Kidney epithelial cell (primary cell): ENCODE results near the gene VAV2. TPM values are rescaled to one million over a fixed set of nuclear protein-coding genes. Genes with fewer than 3 reads are reported as not detected.
A peak's percentile ranks its signal among the peaks of the same experiment; 100 is the strongest.

Experiments used
- DNase-seq: peaks from one replicate; pipeline ENCODE4 v3.0.0-alpha.2; 2010; ENCODE audit warnings: low read depth
- H3K27me3 ChIP-seq: 2 replicates; pipeline ENCODE4 v1.6.0; 2011; ENCODE audit warnings: low read length; ENCODE audit not compliant: control insufficient read depth, insufficient read depth
- H3K36me3 ChIP-seq: 2 replicates; pipeline ENCODE4 v1.5.1; 2011; ENCODE audit warnings: low read length; ENCODE audit not compliant: control insufficient read depth, insufficient read depth
- H3K4me3 ChIP-seq: 2 replicates; pipeline ENCODE4 v1.5.1; 2011; ENCODE audit warnings: low read depth, mild to moderate bottlenecking, control low read depth, low read length
- total RNA-seq: library from RNA; depleted of rRNA; stranded (reverse); fragments of >200 nt; gene quantifications from 2 replicates; pipeline ENCODE4 v1.2.3, GENCODE V29; 2015
- TF ChIP-seq, protein P1 (sequence below): IDR thresholded peaks from 2 replicates; pipeline ENCODE4 v1.5.1; 2011; ENCODE audit warnings: mild to moderate bottlenecking, moderate library complexity, low read length, control low read depth, inconsistent platforms; ENCODE audit not compliant: insufficient read depth, poor library complexity, severe bottlenecking

The VAV2 gene
- total RNA-seq, 1 donor from 2014 or later: 37.8 TPM

DNA sequence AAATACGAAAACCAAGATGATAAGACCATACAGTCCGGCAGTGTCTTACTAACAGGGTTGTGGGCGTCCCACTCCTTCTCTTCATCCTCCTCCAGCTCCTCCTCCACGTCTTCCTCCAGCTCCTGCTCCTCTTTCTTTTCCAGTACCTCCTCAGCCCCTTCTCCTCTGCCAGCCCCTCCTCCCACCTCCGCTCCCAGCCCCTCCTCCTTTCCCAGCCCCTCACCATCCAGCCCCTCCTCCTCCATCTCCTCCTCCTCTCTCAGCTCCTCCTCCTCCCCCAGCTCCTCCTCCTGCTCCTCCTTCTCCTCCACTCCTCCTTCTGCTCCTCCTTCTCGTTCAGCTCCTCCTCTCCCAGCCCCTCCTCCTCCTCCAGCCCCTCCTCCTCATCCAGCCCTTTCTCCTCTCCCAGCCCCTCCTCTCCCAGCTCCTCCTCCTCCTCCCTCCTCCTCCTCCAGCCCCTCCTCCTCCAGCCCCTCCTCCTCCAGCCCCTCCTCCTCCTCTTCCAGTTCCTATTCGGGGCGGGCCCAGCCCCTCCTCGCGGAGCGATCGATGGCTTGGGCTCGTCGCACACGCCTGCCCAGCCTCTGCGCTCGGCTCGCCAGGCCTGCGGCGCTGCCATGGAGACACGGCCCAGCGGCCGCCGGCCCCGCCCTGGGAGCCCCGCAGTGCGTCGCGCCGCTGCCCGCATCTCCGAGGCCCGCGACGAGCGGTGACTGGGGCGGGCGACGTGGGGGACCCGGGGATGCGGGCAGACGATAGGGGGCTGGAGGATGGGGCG lies 32.9 kb upstream of the VAV2 start, which contains the start of gene BRD3OS:
Gene BRD3OS, plus strand, starts transcription at position 654 of the 778 bp plus-strand sequence. CDS start 1,267 bp downstream, outside the sequence.
- peak; percentile 79 for DNase-seq
- no peaks in the 10 kb centered on the region for H3K36me3 ChIP-seq

DNA sequence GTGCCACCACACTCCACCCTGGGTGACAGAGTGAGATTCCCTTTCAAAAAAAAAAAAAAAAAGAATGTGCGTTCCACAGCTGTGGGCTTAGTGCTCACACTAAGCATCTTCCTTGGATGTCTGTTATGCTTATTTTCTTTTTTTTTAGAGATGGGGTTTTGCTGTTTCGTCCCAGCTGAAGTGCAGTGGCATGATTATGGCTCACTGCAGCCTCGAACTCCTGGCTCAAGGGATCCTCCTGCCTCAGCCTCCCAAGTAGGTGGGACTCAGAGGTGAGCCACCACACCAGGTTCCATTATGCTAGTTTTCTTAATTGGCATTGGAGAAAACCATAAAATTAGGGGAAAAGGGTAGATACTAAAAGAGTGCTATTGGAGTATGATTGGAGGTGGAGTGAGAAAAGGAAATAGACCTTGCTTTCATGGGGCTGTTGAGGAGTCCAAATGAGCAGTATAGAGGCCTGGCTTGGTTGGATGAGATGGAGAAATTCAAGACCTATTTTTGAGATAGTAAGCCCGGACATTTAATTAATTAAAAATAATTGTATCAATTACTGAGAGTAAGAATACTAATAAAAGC lies 32.2 kb upstream of the VAV2 start:
- TF ChIP-seq, protein P1, sequence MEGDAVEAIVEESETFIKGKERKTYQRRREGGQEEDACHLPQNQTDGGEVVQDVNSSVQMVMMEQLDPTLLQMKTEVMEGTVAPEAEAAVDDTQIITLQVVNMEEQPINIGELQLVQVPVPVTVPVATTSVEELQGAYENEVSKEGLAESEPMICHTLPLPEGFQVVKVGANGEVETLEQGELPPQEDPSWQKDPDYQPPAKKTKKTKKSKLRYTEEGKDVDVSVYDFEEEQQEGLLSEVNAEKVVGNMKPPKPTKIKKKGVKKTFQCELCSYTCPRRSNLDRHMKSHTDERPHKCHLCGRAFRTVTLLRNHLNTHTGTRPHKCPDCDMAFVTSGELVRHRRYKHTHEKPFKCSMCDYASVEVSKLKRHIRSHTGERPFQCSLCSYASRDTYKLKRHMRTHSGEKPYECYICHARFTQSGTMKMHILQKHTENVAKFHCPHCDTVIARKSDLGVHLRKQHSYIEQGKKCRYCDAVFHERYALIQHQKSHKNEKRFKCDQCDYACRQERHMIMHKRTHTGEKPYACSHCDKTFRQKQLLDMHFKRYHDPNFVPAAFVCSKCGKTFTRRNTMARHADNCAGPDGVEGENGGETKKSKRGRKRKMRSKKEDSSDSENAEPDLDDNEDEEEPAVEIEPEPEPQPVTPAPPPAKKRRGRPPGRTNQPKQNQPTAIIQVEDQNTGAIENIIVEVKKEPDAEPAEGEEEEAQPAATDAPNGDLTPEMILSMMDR: no peak
- H3K36me3 ChIP-seq: no peaks in the 10 kb centered on the region
- H3K4me3 ChIP-seq: peak overlapping the region; percentile 10
- no peaks in the 10 kb centered on the region for H3K27me3 ChIP-seq
- DNase-seq: no peak

More for the DNA sequence above, 32.9 kb upstream of the VAV2 start, which contains the start of gene BRD3OS:
- H3K27me3 ChIP-seq: no peaks in the 10 kb centered on the region
- peak within 1 kb of the TSS; percentile 88 for H3K4me3 ChIP-seq
- TF ChIP-seq, protein P1: no peak

DNA sequence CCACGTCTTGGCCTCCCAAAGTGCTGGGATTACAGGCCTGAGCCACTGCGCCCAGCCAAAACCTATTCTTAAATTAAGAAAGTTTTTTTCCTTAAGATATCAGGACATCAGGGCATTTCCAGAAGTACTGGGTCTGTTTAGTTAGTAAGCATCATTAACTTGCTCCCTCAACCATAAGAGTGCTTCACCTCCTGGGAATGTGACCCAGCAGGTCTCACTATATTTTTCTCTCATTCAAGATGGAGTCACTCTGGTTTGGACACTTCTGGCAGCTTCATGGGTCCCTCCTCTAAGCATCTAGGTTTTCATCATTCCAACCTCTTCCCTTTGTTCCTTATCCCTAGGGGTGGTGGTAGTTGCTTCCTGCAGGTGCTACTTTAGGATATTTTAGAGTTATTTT lies 22.8 kb upstream of the VAV2 start:
- TF ChIP-seq, protein P1: no peak
- no peak overlapping the region for H3K4me3 ChIP-seq
- no peaks in the 10 kb centered on the region for H3K36me3 ChIP-seq
- no peaks in the 10 kb centered on the region for H3K27me3 ChIP-seq
- DNase-seq: no peak

DNA sequence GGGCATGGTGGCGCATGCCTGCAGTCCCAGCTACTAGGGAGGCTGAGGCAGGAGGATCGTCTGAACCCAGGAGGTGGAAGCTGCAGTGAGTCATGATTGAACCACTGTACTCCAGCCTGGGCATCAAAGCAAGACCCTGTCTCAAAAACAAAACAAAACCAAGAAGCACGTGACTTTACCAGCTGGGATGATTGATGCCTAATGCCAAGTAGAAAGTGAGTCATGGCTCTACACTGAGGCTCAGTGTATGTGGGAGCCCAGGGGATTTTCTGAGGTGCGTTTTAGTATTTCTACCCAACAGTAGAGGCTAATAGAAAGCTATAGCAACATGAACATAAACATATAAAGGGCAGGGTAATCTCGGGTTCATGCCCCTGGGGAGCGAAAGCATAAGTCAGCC lies 19.3 kb upstream of the VAV2 start:
- TF ChIP-seq, protein P1: no peak
- no peak overlapping the region for H3K4me3 ChIP-seq
- no peaks in the 10 kb centered on the region for H3K27me3 ChIP-seq
- DNase-seq: no peak
- H3K36me3 ChIP-seq: no peaks in the 10 kb centered on the region

DNA sequence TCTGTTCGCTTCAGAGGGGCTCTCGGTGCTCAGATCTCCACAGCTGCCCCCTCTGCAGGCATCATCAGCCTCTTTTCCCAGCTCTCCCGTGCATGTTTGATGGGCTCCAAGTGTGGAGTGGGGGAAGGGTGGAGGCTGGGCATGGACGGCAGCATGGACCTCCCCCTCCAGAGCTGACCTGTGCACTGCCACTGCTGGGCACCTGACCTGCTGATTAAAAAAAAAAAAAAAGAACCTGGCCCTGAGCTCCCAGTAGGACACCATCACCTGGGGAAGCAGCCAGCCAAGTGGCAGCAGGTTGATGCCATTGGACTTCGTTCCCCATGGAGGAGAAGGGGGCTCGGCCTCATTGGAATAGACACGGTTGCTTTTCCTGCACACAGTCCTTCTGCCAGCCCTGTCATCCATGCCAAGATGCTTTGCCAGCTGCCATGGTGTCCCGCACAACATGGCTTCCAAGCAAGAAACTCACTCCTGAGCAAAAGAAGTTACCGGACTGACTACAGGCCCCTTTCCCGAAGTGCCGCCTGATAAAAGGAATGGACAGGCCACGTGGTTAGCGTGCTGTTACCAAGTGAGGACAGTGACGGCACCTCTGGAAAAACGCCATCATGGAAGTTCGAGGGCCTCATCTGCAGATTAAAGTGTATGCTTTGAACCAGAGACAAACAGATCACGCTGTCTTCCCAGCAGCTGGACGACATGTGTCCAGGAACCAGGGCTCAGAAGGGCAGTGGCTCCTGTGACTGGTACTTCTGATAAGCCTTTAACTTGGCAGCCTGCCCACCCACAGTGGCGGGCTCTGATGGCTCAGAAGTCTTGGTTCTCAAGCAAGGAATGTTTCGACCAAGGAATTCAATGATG lies 18.4 kb upstream of the VAV2 start:
- no peak overlapping the region for H3K4me3 ChIP-seq
- DNase-seq: no peak
- no peaks in the 10 kb centered on the region for H3K36me3 ChIP-seq
- no peaks in the 10 kb centered on the region for H3K27me3 ChIP-seq
- TF ChIP-seq, protein P1: no peak
